ENCODE measurements around the gene PPP1R7. TPM values are rescaled to one million over a fixed set of nuclear protein-coding genes. Genes with fewer than 3 reads are reported as not detected.

Gene PPP1R7
- polyA plus RNA-seq, 3 donors, result 54.9 to 102 (median 84.4) TPM

- H3K4me3 ChIP-seq (replicated peaks in 1 of 3; ENCODE audit: low read depth in 2 of 3, low read length in 3 of 3), result no peak overlapping the region
- Mint-ChIP-seq H3K27ac (no peak overlapping the region), H3K36me3 (peaks cover 30 to 46% of the 10 kb centered on the region in 2 donors)
Measured at GRCh38 chr2:241112592-241112991, 37.7 kb upstream of the PPP1R7 start.

GRCh38 chr2:241114836-241115235 is 35.4 kb upstream of the PPP1R7 start:
- Histone ChIP-seq H3K4me1 (ENCODE audit: control insufficient read depth in 1 of 2, insufficient read depth in 2 of 2, low read length in 2 of 2) (no peaks in the 10 kb centered on the region), H3K9me3 (replicated peaks in 1 of 2; ENCODE audit: control insufficient read depth in 1 of 2, insufficient read depth in 1 of 2, low read length in 2 of 2) (no peaks in the 10 kb centered on the region), H3K79me2 (ENCODE audit: insufficient read depth, low read length) (no peaks in the 10 kb centered on the region), H3K27me3 (ENCODE audit: control insufficient read depth in 2 of 2, insufficient read depth in 2 of 2, low read length in 2 of 2) (no peaks in the 10 kb centered on the region), H3K27ac (ENCODE audit: low read depth in 1 of 2, low read length in 2 of 2) (no peak overlapping the region), H3K36me3 (replicated peaks in 1 of 2; ENCODE audit: control insufficient read depth in 1 of 2, insufficient read depth in 2 of 2, low read length in 2 of 2) (peaks cover 4 to 28% of the 10 kb centered on the region in 2 donors), H3K9ac (ENCODE audit: insufficient read depth, low read length, poor library complexity, severe bottlenecking) (no peak overlapping the region), H3K4me2 (replicated peaks; ENCODE audit: extremely low read depth, low read length, poor library complexity, severe bottlenecking) (no peak overlapping the region), H3K4me3 (replicated peaks in 1 of 3; ENCODE audit: low read depth in 2 of 3, low read length in 3 of 3) (no peak overlapping the region), H4K20me1 (ENCODE audit: insufficient read depth, low read length) (no peaks in the 10 kb centered on the region), H2AFZ (ENCODE audit: insufficient read depth, low read depth, low read length, poor library complexity, severe bottlenecking) (no peak overlapping the region)
- 95% methylated on average over 9 of the region's 11 CpGs for WGBS (ENCODE audit: insufficient coverage)
- no peaks in the 10 kb centered on the region for H3K4me1 Mint-ChIP-seq
- peaks cover 34 to 44% of the 10 kb centered on the region in 2 donors for H3K36me3 Mint-ChIP-seq
- H3K27ac Mint-ChIP-seq, result no peak overlapping the region
- no peak for TF ChIP-seq CTCF (IDR thresholded peaks at IDR 0.05)
- intact Hi-C loops (cut with micrococcal nuclease), result no loop called here
- no peaks in the 10 kb centered on the region for H3K9me3 Mint-ChIP-seq
- DNase-seq, result no peak
- H3K4me3 Mint-ChIP-seq, result no peak overlapping the region
- H3K27me3 Mint-ChIP-seq (ENCODE audit: low read depth in 3 of 3), result peaks cover 0 to 1% (median 0%) of the 10 kb centered on the region in 3 donors

More at GRCh38 chr2:241112592-241112991, 37.7 kb upstream of the PPP1R7 start:
- Histone ChIP-seq H2AFZ (ENCODE audit: insufficient read depth, low read depth, low read length, poor library complexity, severe bottlenecking) (no peak overlapping the region), H3K9me3 (replicated peaks in 1 of 2; ENCODE audit: control insufficient read depth in 1 of 2, insufficient read depth in 1 of 2, low read length in 2 of 2) (no peaks in the 10 kb centered on the region), H3K36me3 (replicated peaks in 1 of 2; ENCODE audit: control insufficient read depth in 1 of 2, insufficient read depth in 2 of 2, low read length in 2 of 2) (peaks cover 4 to 28% of the 10 kb centered on the region in 2 donors), H4K20me1 (ENCODE audit: insufficient read depth, low read length) (no peaks in the 10 kb centered on the region), H3K27me3 (ENCODE audit: control insufficient read depth in 2 of 2, insufficient read depth in 2 of 2, low read length in 2 of 2) (no peaks in the 10 kb centered on the region), H3K27ac (ENCODE audit: low read depth in 1 of 2, low read length in 2 of 2) (no peak overlapping the region), H3K4me2 (replicated peaks; ENCODE audit: extremely low read depth, low read length, poor library complexity, severe bottlenecking) (no peak overlapping the region), H3K9ac (ENCODE audit: insufficient read depth, low read length, poor library complexity, severe bottlenecking) (no peak overlapping the region), H3K79me2 (ENCODE audit: insufficient read depth, low read length) (no peaks in the 10 kb centered on the region), H3K4me1 (ENCODE audit: control insufficient read depth in 1 of 2, insufficient read depth in 2 of 2, low read length in 2 of 2) (no peaks in the 10 kb centered on the region)
- Mint-ChIP-seq H3K9me3 (no peaks in the 10 kb centered on the region), H3K4me1 (peaks cover 6% of the 10 kb centered on the region), H3K27me3 (ENCODE audit: low read depth in 3 of 3) (peaks cover 0 to 1% (median 0%) of the 10 kb centered on the region in 3 donors), H3K4me3 (no peak overlapping the region)
- intact Hi-C loops (cut with micrococcal nuclease), result no loop called here
- WGBS (ENCODE audit: insufficient coverage), result 90% methylated on average over 4 of the region's 8 CpGs
- DNase-seq, result no peak
- no peak for TF ChIP-seq CTCF (IDR thresholded peaks at IDR 0.05)
